ENCODE data around the gene CADPS2.

Gene CADPS2

DNA sequence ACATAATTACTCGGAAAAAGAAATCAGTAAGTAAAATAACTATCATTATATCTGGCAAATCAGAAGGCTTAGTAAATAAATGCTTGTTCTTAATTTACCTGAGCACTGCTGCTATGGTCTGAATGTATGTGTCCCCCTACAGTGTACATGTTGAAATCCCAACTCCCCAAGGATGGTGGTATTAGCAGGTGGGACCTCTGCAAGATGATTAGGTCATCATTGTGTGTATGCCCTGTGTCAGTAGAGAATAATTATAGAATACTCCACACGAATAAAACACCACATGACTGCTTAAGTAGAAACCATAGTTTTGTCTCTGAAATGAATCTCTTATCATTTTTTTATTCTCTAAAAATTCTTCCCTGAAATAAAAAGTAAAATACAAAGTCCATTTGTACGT lies 289.0 kb downstream of the CADPS2 start:
- no peak for DNase-seq
- Histone ChIP-seq H3K4me3 (ENCODE audit: low read depth, low read length) (no peak overlapping the region), H3K27me3 (ENCODE audit: insufficient read depth, low read depth, severe bottlenecking) (no peaks in the 10 kb centered on the region), H3K27ac (no peak overlapping the region), H3K36me3 (no peaks in the 10 kb centered on the region), H3K9me3 (ENCODE audit: severe bottlenecking) (no peaks in the 10 kb centered on the region)
- no peak for TF ChIP-seq CTCF (IDR thresholded peaks at IDR 0.05; ENCODE audit: low read depth, low read length)

DNA sequence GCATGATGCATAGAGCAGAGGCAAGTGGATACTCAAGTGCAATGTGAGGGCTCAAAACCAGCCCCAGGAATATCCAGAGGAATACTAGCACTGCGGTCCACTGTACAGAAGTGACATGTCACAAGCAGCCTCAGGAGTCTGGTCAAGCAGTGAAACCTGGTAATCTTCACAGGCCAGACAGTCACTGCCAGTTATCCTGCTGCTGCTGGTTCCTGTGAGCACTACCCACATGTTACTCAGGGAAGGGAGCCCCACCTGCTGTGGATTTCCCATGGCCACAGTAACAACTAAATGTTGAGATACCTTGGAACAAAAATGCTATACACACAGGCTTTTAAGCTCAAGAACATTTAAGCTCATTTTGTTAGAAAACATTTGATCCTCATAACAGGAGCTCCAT lies 290.4 kb downstream of the CADPS2 start:
- H3K4me3 ChIP-seq (ENCODE audit: low read depth, low read length): no peak overlapping the region
- H3K36me3 ChIP-seq: no peaks in the 10 kb centered on the region
- TF ChIP-seq CTCF (IDR thresholded peaks at IDR 0.05; ENCODE audit: low read depth, low read length): no peak
- no peak overlapping the region for H3K27ac ChIP-seq
- no peak for DNase-seq
- no peaks in the 10 kb centered on the region for H3K27me3 ChIP-seq (ENCODE audit: insufficient read depth, low read depth, severe bottlenecking)
- H3K9me3 ChIP-seq (ENCODE audit: severe bottlenecking): no peaks in the 10 kb centered on the region

GRCh38 chr7:122588621-122589020 lies 297.6 kb downstream of the CADPS2 start:
- Histone ChIP-seq H3K27ac (no peak overlapping the region), H3K27me3 (ENCODE audit: insufficient read depth, low read depth, severe bottlenecking) (no peaks in the 10 kb centered on the region), H3K36me3 (no peaks in the 10 kb centered on the region), H3K9me3 (ENCODE audit: severe bottlenecking) (no peaks in the 10 kb centered on the region), H3K4me3 (ENCODE audit: low read depth, low read length) (no peak overlapping the region)
- no peak for DNase-seq
- no peak for TF ChIP-seq CTCF (IDR thresholded peaks at IDR 0.05; ENCODE audit: low read depth, low read length)

DNA sequence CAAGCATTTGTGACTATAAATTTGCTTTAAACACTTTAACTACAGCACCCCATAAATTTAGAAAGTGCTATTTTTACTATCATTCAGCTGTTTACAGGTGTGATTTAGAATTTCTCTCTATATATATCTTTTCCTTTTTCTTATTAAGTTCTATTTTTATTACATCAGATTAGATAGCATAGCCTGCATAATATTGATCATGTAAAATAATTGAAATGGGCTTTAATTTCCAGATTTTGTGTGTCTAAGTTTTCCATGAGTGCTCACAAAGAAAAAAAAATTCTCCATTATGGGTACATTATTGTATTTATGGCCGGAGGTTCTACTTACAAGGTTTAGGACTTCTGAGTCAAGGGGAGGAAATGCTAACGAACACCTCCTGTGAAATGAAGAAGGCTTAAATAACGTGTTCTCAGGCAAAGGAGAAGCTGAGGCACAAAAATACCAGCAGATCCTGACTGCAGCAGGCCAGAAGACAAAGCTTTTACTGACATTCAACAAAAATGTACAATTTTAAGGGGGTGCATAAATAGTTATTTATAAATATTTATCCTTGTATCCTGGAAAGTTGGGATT lies 301.5 kb downstream of the CADPS2 start:
- no peak overlapping the region for H3K27ac ChIP-seq
- DNase-seq: no peak
- H3K36me3 ChIP-seq: no peaks in the 10 kb centered on the region

GRCh38 chr7:122578350-122578749 lies 307.9 kb downstream of the CADPS2 start:
- Histone ChIP-seq H3K9me3 (ENCODE audit: severe bottlenecking) (no peaks in the 10 kb centered on the region), H3K27ac (no peak overlapping the region), H3K36me3 (no peaks in the 10 kb centered on the region), H3K4me3 (ENCODE audit: low read depth, low read length) (no peak overlapping the region), H3K27me3 (ENCODE audit: insufficient read depth, low read depth, severe bottlenecking) (no peaks in the 10 kb centered on the region)
- DNase-seq: no peak
- no peak for TF ChIP-seq CTCF (IDR thresholded peaks at IDR 0.05; ENCODE audit: low read depth, low read length)

More for the DNA sequence above, 301.5 kb downstream of the CADPS2 start:
- H3K4me3 ChIP-seq (ENCODE audit: low read depth, low read length): no peak overlapping the region
- TF ChIP-seq CTCF (IDR thresholded peaks at IDR 0.05; ENCODE audit: low read depth, low read length): no peak
- H3K9me3 ChIP-seq (ENCODE audit: severe bottlenecking): no peaks in the 10 kb centered on the region
- H3K27me3 ChIP-seq (ENCODE audit: insufficient read depth, low read depth, severe bottlenecking): no peaks in the 10 kb centered on the region

DNA sequence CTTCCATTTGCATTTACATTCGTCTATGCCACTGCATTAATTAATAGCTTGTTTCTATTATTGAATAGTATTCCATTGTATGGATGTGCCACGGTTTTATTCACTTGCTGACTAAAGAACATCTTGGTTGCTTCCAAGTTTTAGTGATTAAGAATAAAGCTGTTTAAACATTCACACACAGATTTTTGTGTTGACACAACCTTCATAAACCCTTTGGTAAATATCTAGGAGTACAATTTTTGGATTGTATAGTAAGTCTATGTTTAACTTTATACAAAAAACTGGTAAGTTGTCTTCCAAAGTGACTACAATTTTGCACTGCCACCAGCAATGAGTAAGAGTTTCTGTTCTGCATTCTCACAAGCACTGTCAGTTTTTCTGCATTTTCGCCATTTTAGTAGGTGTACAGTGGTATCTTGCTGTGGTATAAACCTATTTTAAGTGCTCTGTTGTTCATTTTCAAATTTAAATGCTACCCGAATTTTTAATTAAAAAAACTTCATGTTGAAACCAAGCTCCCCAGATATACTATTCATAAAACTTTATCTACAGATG lies 308.7 kb downstream of the CADPS2 start:
- DNase-seq: no peak

More for the DNA sequence above, 308.7 kb downstream of the CADPS2 start:
- Histone ChIP-seq H3K36me3 (no peaks in the 10 kb centered on the region), H3K27me3 (ENCODE audit: insufficient read depth, low read depth, severe bottlenecking) (no peaks in the 10 kb centered on the region), H3K4me3 (ENCODE audit: low read depth, low read length) (no peak overlapping the region), H3K9me3 (ENCODE audit: severe bottlenecking) (no peaks in the 10 kb centered on the region), H3K27ac (no peak overlapping the region)
- TF ChIP-seq CTCF (IDR thresholded peaks at IDR 0.05; ENCODE audit: low read depth, low read length): no peak
